GM08714 (cell line): ENCODE measurements around the gene CDK16.
"Not testable (repeated sequence)": the region's sequence is repeated elsewhere in the genome, so short reads cannot be mapped to it uniquely, and the experiment has no call there.

ENCODE experiments used
- H3K4me3 ChIP-seq: fragments of 200-500 bp; sonication (Bioruptor generic); 2 replicates; pipeline ENCODE4 v1.5.1; 2014; ENCODE audit warnings: mild to moderate bottlenecking, low read length, inconsistent platforms
- ZNF274 ChIP-seq: IDR thresholded peaks from 2 replicates; pipeline ENCODE4 v1.6.1; 2012; ENCODE audit warnings: mild to moderate bottlenecking, low read depth, low read length

Gene CDK16

GRCh38 chrX:47234583-47234982, 16.1 kb downstream of the CDK16 start:
- no peak overlapping the region; the same call in 1 of the 2 replicates for H3K4me3 ChIP-seq
- TF ChIP-seq ZNF274 = no peak

DNA sequence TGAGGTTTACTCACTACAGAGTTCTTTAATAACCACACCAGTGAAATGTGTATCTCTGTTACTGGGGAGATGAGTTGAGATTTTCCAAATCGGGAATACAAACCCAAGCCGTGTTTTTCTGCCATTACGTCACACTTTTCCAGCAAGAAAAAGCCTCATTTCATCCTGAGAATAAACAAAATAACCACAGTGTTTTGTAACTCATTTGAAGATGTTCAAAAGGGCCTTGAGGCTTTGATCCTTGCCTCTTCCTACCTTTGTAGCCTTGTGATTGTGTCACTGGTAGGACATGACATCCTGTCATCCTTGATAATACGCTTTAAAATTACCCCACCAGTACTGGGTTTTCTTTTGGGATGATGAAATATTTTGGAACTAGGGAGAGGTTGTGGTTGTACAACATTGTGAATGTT, 17.2 kb downstream of the CDK16 start:
- TF ChIP-seq ZNF274 = no peak

GRCh38 chrX:47239199-47239598, 20.7 kb downstream of the CDK16 start:
- TF ChIP-seq ZNF274 = no peak
- H3K4me3 ChIP-seq = no peak overlapping the region

More for the DNA sequence above, 17.2 kb downstream of the CDK16 start:
- no peak overlapping the region for H3K4me3 ChIP-seq

- no peak overlapping the region for H3K4me3 ChIP-seq
- TF ChIP-seq ZNF274 = no peak
These were observed 21.5 kb downstream of the CDK16 start for GRCh38 chrX:47239898-47240545.

DNA sequence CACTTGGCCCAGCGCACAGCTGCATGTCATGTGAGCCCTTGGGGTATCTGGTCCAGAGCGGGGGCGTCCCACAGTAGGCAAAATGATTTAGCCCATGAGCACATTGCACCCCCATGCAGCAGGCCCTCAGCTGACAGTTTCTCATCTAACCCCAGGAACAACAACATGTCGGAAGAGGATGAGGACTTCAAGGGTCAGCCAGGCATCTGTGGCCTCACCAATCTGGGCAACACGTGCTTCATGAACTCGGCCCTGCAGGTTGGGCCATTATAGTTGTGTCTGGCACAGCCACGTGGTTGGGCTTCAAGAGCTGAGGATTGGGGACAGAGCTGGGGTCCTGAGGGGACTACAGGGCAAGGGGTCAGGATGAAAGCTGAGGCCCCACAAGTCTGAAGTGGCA, 22.1 kb downstream of the CDK16 start:
- no peak for TF ChIP-seq ZNF274
- no peak overlapping the region for H3K4me3 ChIP-seq

DNA sequence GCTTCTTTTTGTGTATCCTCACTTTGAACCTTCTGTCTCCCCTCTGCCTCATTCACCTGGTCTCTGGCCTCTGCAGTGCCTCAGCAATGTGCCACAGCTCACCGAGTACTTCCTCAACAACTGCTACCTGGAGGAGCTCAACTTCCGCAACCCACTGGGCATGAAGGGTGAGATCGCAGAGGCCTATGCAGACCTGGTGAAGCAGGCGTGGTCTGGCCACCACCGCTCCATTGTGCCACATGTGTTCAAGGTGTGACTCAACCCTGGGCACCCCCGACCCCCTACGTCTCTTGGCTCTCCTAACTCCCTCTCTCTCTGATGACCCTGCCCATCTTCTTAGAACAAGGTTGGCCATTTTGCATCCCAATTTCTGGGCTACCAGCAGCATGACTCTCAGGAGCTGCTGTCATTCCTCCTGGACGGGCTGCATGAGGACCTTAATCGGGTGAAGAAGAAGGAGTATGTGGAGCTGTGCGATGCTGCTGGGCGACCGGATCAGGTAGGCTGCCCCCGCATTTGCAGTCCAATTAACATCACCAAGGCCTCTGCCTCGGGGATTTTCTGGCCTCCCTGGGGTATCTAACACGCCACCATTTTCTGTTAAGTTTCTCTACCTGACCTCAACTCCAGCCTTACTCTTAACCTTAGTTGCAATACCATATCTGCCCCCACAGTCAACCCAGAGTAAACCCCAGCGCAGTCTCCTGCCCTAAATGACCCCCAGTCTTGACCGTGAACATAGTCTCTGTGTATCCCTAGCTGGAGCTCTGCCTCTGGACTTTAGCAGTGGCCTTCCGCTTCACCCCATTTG, 22.9 kb downstream of the CDK16 start:
- H3K4me3 ChIP-seq = no peak overlapping the region
- TF ChIP-seq ZNF274 = no peak

DNA sequence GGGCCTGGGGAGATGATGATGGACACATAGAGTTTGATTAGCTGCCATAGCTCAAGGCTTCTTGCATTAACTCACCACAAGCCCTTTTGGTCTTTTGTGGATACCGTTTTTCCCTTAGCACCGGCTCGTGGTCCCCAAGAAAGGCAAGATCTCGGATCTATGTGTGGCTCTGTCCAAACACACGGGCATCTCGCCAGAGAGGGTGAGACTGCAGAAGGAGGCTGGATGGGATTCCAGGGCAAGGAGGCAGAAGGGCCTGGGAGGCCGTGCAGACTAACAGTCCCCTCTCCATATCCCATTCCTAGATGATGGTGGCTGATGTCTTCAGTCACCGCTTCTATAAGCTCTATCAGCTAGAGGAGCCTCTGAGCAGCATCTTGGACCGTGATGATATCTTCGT, 23.8 kb downstream of the CDK16 start:
- H3K4me3 ChIP-seq = no peak overlapping the region
- no peak for TF ChIP-seq ZNF274

DNA sequence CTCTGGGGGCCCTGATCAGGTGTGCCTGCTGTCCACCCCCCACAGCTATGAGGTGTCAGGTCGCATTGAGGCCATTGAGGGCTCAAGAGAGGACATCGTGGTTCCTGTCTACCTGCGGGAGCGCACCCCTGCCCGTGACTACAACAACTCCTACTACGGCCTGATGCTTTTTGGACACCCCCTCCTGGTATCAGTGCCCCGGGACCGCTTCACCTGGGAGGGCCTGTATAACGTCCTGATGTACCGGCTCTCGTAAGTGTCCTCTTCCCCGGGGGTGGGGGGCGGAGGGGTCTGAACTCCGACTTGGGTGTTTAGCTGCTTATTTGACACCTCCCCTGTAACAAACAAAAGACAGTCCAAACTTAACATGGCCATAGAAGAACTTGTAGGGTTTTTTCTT, 24.9 kb downstream of the CDK16 start:
- TF ChIP-seq ZNF274 = no peak
- H3K4me3 ChIP-seq = no peak overlapping the region

DNA sequence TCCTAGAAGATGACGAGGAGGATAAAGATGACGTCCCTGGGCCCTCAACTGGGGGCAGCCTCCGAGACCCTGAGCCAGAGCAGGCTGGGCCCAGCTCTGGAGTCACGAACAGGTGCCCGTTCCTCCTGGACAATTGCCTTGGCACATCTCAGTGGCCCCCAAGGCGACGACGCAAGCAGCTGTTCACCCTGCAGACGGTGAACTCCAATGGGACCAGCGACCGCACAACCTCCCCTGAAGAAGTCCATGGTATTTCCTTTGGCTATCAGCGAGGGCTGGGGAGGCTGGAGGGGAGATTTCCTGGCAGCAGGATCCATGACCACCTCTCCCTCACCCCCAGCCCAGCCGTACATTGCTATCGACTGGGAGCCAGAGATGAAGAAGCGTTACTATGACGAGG, 26.2 kb downstream of the CDK16 start:
- TF ChIP-seq ZNF274 = no peak
- no peak overlapping the region for H3K4me3 ChIP-seq

- H3K4me3 ChIP-seq = no peak overlapping the region
- no peak for TF ChIP-seq ZNF274
These were observed 26.7 kb downstream of the CDK16 start for GRCh38 chrX:47245156-47245555.

GRCh38 chrX:47247206-47247998, 28.9 kb downstream of the CDK16 start:
- H3K4me3 ChIP-seq = no peak overlapping the region
- no peak for TF ChIP-seq ZNF274

DNA sequence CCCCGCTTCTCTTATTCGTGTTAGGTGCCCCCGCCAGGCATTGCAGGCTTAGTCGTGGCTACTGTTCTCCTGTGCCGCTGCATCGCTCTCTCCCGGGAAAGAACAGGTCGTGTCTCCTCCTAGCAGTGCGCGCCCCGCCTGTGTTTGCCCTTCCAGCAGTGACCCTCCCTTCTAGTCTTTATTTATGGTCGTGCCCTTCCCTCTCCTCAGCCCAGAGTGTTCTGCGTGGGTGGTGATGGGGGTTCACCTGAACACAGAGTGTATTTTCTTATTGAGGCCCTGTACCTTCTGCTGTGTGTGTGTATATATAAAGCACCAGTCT, 29.5 kb downstream of the CDK16 start:
- TF ChIP-seq ZNF274 = no peak
- no peak overlapping the region for H3K4me3 ChIP-seq

DNA sequence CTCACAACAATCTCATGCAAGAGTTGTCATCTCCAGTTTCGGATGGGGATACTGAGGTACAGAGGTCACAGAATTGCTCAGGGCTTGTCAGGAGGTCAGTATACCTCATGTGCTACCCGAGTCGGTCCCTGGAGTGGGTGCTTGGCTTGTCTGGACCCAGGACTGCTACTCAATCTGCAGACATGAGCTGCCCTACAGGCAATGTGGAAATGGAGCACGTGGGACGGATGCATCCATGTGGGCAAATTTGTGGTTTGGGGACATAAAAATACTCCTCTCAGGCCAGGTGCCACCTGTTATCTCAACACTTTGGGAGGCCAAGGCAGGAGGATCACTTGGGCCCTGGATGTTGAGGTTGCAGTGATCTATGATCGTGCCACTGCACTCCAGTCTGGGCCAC, 30.1 kb downstream of the CDK16 start:
- TF ChIP-seq ZNF274 = no peak
- no peak overlapping the region for H3K4me3 ChIP-seq

GRCh38 chrX:47250017-47250347, 31.5 kb downstream of the CDK16 start:
- TF ChIP-seq ZNF274 = no peak
- H3K4me3 ChIP-seq = no peak overlapping the region

- H3K4me3 ChIP-seq = not testable (repeated sequence)
These were observed 39.1 kb downstream of the CDK16 start for GRCh38 chrX:47257620-47258019.
